ENCODE measurements around the gene CHD9. TPM values are rescaled to one million over a fixed set of nuclear protein-coding genes. Genes with fewer than 3 reads are reported as not detected.

Gene CHD9
- total and polyA plus RNA-seq, 7 donors = 13.8 to 88.5 (median 55.5) TPM

DNA sequence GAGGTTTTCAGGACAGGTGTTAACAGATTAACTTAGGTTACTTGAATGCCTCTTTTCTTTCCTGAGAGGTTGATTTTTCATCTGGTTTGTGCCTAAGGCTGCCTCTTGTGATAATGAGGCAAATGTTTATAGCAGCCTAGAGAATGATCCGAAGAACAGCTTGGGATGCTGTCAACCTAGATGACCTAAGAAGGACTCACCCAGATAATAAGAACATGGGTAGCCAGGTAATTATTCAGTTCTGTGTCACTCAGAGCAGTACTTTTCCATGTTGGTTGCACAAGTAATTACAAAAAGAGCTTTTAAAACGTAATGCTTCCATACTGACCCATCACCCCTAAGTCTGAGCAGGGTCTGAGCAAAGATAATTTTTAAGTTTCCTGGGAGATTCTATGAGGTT, 60.3 kb downstream of the CHD9 start:
- Histone ChIP-seq H3K4me3 (no peak overlapping the region), H3K27me3 (no peaks in the 10 kb centered on the region), H3K4me1 (peaks cover 0 to 5% (median 0%) of the 10 kb centered on the region in 4 donors), H3K36me3 (no peaks in the 10 kb centered on the region), H3K27ac (no peak overlapping the region), H3K9me3 (no peaks in the 10 kb centered on the region)
- intact Hi-C loops (cut with DNase I) = no loop called here
- DNase-seq = no peak
- 81 to 86% methylated on average over 2 of the region's 2 CpGs for WGBS, 2 donors
- TF ChIP-seq EP300 (IDR thresholded peaks at IDR 0.05) (no peak), POLR2A (IDR thresholded peaks at IDR 0.05) (no peak), CTCF (IDR thresholded peaks at IDR 0.05) (no peak), POLR2AphosphoS5 (IDR thresholded peaks at IDR 0.05) (no peak)

DNA sequence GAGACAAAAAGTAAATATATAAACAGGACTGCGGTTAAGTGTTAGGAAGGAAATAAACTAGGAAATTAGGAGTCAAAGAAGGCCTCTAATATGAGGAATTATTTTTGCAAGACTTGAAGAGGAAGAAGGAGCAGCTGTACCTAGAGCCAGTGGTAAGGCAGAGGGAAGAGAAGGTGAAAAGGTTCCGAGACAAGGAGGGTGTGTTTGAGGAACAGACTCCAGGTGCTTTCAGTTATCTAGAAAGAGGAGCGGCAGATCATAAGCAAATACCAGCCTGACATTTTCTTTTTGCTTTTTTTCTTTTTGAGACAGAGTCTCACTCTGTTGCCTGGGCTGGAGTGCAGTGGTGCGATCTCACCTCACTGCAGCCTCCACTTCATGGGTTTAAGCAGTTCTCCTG, 61.0 kb downstream of the CHD9 start:
- DNase-seq = no peak
- Histone ChIP-seq H3K9me3 (no peaks in the 10 kb centered on the region), H3K4me3 (no peak overlapping the region), H3K4me1 (peaks cover 0 to 9% (median 0%) of the 10 kb centered on the region in 4 donors), H3K27ac (no peak overlapping the region), H3K36me3 (no peaks in the 10 kb centered on the region), H3K27me3 (no peaks in the 10 kb centered on the region)
- 21 to 65% methylated on average over 4 of the region's 4 CpGs for WGBS, 2 donors
- TF ChIP-seq POLR2A (IDR thresholded peaks at IDR 0.05) (no peak), EP300 (IDR thresholded peaks at IDR 0.05) (no peak), CTCF (IDR thresholded peaks at IDR 0.05) (no peak), POLR2AphosphoS5 (IDR thresholded peaks at IDR 0.05) (no peak)
- intact Hi-C loops (cut with DNase I) = no loop called here

DNA sequence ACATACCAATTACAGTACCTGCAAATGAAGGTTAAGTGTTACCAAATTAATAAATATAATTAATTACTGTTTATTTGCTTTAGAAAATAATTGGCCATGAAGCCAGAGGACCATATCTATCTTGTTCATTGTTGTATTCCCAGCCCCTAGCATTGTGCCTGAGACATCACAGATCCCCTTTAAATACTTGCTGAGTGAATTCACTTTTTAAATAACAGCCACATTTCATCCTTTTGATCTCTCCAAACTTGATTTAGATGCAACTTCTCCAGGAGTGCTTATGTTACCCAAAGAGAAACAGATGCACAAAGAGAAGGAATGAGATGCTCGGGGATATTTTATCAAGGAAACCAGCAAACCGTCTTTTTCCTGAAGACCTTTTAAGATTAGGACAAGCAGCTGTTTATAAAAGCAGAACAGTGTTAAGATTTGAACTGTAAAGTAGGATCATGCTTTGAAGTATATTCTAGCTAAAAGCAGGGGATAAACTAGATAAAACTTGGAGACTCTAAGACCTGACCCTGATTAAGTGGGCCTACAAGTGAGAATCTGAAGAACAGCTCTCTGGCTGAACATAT, 66.3 kb downstream of the CHD9 start:
- Histone ChIP-seq H3K9me3 (no peaks in the 10 kb centered on the region), H3K36me3 (no peaks in the 10 kb centered on the region), H3K4me1 (peaks cover 0 to 37% (median 32%) of the 10 kb centered on the region in 4 donors), H3K27ac (peak overlapping the region; percentile 2 to 83 (median 72)), H3K4me3 (no peak overlapping the region), H3K27me3 (no peaks in the 10 kb centered on the region)
- intact Hi-C loops (cut with DNase I) = no loop called here
- DNase-seq = no peak
- no peak for TF ChIP-seq POLR2A (IDR thresholded peaks at IDR 0.05)
- TF ChIP-seq POLR2AphosphoS5 (IDR thresholded peaks at IDR 0.05) = peak in 3 of 4 donors; percentile 43 to 81 (median 72)
- TF ChIP-seq EP300 (IDR thresholded peaks at IDR 0.05) = peak in 1 of 4 donors; percentile 27
- TF ChIP-seq CTCF (IDR thresholded peaks at IDR 0.05) = no peak
- WGBS, 2 donors = 57 to 88% methylated on average over 2 of the region's 2 CpGs

- H3K9me3 ChIP-seq = no peaks in the 10 kb centered on the region
- TF ChIP-seq CTCF (IDR thresholded peaks at IDR 0.05) (no peak), POLR2AphosphoS5 (IDR thresholded peaks at IDR 0.05) (no peak), POLR2A (IDR thresholded peaks at IDR 0.05) (no peak), EP300 (IDR thresholded peaks at IDR 0.05) (no peak)
- H3K36me3 ChIP-seq = no peaks in the 10 kb centered on the region
- intact Hi-C loops (cut with DNase I) = no loop called here
- H3K27me3 ChIP-seq = no peaks in the 10 kb centered on the region
- peak overlapping the region; percentile 2 to 83 (median 72) for H3K27ac ChIP-seq
- H3K4me1 ChIP-seq = peaks cover 0 to 37% (median 32%) of the 10 kb centered on the region in 4 donors
- 49 to 57% methylated on average over 1 of the region's 1 CpG for WGBS, 2 donors
- no peak overlapping the region for H3K4me3 ChIP-seq
- DNase-seq = no peak
Observed at GRCh38 chr16:53121661-53122060, 66.9 kb downstream of the CHD9 start.

DNA sequence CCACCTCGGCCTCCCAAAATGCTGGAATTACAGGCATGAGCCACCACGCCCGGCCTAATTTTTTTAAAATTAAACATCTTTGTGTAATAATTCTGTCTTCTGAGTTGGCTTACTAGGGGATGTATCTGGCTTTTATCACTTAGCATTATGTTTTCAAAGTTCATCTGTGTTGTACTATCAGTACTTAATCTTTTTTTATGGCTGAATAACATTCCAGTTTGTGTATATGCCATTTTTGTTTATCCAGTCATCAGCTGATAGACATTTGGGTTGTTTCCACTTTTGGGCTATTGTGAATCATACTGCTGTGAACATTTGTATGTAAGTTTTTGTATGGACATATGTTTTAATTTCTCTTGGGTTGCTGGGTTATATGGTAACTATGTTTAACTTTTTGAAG, 69.0 kb downstream of the CHD9 start:
- H3K4me1 ChIP-seq = peaks cover 0 to 37% (median 32%) of the 10 kb centered on the region in 4 donors
- intact Hi-C loops (cut with DNase I) = loop anchor here (2.0 kb wide), 1 partner anchor 13 kb away; no protein-coding TSS in a partner anchor
- no peaks in the 10 kb centered on the region for H3K27me3 ChIP-seq
- no peak for DNase-seq
- peak in 3 of 4 donors; percentile 28 to 74 (median 29) for TF ChIP-seq EP300 (IDR thresholded peaks at IDR 0.05)
- peak; percentile 27 to 92 (median 83) for TF ChIP-seq POLR2AphosphoS5 (IDR thresholded peaks at IDR 0.05)
- no peak for TF ChIP-seq POLR2A (IDR thresholded peaks at IDR 0.05)
- no peak overlapping the region for H3K4me3 ChIP-seq
- H3K27ac ChIP-seq = peak overlapping the region in 3 of 4 donors; percentile 38 to 83 (median 81)
- H3K9me3 ChIP-seq = no peaks in the 10 kb centered on the region
- H3K36me3 ChIP-seq = no peaks in the 10 kb centered on the region
- 88 to 91% methylated on average over 3 of the region's 3 CpGs for WGBS, 2 donors

Measured in sigmoid colon (tissue), 7 donors.